DMS53 (cell line): ENCODE results near the gene ZNF644.
"Not testable (repeated sequence)": the region's sequence is repeated elsewhere in the genome, so short reads cannot be mapped to it uniquely, and the experiment has no call there.

Experiments
- DNase-seq: peaks from one replicate; lab custom pipeline; 2025; lab: John Stamatoyannopoulos, UW

Gene ZNF644

DNA sequence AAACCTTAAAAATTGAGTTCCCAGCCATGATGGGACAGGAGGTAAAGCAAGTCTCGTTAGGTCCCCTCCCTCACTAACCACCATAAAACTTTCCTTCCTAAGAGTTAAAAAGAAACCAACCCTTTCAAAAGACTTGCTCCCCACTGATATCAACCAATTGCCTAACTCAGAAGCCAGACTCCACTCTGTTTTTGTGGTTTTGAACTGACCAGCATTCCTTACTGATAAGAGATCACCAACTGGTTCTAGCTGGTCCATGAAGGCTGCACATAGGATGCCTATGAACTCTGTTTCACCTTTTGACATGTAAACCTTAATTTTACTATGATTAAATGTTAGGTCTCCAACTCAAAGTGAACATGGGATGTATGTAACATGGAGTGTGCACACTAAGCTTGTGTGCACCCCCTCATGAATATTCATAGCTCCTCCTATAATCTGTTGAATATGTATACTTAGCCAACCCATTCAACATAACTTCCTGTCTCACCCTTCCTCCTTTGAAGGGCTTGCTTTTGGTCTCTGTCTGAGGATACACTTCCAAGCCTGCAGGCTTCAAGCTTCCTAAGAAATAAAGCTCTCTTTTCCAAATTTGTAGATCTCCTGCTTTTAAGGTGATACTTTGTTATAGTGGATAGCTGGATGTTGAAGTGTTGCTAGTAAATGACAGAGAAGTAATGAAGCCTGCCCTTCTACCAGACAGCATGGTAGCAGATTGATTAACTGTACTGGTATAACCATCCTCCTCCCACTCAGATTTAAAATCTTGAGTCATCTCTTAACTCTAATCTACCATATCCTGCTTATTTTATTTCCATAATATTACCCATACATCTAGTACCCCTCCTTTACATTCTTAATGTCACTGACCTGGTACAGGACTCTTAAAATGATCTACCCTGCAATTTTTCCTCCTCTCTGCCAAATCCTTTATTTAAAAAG lies 95.6 kb downstream of the ZNF644 start:
- DNase-seq: peak; percentile 35

DNA sequence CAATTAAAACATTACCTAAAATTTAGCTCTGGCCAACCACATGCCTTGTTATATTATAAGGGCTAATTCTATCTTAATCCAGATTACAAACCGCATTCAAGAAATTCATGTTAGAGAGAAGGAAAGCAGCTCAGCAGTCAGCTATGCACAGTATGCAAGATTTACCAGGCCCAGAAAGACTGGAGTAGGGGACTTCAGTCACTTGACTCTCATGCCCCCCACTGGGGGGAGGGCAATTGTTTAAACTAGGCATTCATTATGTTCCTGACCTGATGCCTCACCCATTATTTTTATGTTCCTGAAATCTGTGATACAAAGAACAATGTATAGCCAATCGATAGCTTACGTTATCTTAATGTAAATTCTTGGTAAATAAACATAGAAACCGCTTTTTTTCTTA lies 96.9 kb downstream of the ZNF644 start:
- no peak for DNase-seq

DNA sequence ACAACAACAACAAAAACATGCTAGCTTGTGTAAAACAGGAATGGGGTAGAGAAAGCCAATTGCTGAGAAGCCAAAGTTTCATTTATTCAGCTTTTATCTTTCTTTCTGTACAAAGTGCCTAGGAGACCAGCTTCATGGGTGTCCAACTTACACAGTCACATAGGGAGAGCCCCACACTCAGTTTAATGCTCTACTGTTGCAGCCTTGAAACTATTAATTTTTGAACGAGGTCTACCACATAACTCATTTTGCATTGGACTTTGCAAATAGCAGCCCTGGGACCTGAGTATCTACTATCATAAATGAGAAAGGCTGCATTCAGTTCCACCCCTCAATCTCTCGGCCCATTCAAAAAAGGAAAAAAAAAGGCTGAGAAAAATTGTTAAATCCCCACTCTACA lies 98.8 kb downstream of the ZNF644 start:
- DNase-seq: no peak

DNA sequence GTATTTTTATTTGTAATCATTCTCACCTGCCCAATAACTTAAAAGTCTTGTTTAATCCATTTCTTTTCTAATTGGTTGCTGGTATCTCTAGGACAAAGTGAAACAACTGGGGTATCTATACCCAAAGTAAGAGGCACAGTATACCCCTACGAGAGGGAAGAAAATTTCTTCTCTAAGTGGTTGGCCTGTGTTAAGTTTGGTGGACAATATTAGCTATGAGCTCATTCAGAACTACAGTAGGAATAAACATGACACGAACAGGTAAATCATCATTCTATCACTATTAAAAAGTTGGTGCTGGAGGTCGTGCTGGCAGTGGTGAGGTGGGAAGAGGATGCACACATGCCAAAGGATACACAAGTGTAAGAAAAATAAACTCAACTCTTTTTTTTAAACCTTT lies 99.6 kb downstream of the ZNF644 start:
- DNase-seq: no peak

DNA sequence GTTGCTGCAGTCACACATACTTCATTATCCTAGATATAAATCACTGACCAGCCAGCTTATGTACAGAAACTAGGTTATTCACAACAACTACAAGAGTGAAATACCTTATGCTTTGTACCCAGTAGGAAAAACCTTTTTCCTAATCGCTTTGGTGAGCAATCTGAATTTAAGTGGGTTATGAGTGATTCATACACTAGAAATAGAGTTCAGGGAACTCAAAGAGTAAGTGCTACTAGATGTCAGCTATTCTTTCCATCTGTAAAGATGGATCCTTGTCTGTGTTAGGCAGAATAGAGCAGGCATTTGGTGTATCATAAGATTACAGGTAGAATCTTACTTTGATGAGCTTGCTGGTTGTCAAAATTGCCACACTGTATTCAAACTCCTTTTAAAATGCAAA lies 101.9 kb downstream of the ZNF644 start:
- no peak for DNase-seq

DNA sequence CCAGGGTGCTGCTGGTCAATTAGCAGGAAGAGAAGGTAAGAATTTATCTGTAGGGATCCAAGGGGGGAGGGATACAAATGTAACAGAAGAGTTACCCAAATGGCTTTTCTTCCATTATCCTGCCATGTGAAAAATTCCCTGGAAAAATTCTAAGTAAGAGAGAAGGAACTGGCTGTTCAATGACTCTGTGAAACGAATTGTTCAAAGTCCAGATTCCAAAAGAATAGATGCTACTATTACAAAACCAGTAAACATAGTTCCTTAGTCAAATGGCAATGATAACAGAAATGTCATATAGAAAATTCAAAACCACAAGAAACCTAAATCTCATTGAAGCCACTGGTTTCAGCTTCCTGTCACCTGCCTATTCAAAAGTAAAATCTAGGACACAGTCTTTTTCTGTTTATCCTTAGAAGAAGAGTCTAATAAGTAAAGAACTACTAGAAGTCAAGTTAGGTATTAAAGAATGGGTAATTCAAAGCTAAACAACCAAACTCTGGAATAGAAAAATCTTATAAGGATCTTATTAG lies 102.6 kb downstream of the ZNF644 start:
- DNase-seq: no peak

DNA sequence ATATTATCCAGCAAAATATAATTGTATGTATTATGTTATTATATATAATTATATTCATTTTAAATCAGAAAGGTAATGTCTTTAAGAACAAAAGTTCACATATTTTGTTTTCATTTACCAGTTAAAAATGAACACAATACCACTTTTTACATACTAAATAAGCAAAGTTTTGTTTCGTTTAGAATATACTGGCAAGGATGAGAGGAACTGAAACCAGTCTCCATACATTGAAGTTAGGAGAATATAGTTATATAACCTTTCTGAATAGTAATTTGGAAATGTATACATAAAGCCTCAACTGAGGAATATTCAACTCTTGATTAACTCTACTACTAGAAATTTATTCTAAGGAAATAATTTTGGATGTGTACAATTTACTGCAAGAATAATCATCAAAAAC lies 110.5 kb downstream of the ZNF644 start:
- no peak for DNase-seq

DNA sequence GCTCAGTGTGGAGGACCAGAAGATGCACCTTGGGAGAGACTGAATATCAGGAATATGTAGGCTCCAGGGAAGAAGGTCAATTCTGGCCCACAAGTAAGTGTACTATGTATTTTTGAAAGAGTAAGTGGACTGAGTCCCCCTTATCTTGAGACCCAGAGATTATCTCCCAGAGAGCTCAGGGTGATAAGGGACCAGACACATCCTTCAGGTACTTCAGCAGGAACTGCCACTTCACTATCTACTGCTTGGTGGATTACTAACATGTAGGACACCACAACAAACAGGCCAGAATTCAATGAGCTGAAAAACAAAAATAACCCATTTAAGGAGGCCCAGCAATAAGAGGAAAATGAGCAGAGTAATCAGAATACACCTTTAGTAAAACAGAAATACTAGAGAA lies 119.2 kb downstream of the ZNF644 start:
- DNase-seq: no peak

DNA sequence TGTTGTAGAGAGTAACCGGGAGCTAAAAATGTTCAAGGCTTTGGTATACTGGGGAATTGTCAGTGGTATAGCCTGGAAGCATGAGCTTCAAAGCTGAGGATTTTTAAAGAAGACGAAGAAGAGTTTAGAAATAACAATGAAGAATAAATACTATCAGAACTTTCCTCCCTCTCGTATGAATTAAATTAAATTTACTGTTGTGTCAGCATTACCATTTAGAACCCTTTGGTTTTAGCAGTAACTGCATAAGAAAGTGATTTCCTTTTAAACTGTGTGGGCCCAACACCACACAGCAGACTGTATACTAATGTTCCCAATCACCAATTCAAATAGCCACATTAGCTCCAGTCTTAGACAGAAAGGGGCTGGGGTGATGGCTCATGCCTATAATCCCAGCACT lies 122.6 kb downstream of the ZNF644 start:
- no peak for DNase-seq

DNA sequence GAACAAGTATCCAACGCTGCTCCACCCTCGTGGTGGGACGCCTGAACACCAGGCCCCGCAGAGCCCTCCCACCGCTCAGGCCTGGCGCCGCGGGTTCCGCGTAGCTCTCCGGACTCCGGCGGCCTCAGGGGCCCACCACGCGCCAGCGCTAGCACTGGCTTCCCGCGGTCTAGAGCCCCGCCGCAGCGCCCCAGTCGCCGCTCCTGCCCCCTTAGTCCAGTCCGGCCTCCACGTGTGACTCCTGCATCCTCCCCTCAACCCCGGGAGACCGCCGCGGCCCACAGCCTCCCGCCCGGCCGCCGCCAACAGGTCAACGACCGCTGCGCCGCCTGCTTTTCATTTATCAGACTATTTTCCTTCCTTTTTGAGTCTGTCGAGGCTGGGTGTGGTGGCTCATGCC lies 128.2 kb downstream of the ZNF644 start:
- DNase-seq: not testable (repeated sequence)

DNA sequence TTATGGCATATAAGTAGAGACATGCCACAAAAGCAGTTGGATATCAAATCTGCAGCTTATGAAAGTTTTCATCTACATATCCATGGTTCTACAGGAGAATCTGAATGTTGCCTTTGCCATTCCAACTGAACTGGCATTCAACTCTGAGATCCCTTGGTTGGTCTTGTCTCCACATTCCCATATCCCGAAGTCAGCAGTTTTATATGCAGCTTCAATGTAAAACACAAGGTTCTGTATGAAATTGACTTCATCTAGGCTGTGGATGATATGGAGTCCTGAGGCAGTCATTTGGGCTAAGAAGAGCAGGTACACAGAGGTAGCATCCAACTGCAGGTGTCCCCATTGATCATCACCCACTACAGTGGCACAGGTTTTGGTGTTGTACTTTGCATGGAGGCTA lies 129.0 kb downstream of the ZNF644 start:
- not testable (repeated sequence) for DNase-seq

DNA sequence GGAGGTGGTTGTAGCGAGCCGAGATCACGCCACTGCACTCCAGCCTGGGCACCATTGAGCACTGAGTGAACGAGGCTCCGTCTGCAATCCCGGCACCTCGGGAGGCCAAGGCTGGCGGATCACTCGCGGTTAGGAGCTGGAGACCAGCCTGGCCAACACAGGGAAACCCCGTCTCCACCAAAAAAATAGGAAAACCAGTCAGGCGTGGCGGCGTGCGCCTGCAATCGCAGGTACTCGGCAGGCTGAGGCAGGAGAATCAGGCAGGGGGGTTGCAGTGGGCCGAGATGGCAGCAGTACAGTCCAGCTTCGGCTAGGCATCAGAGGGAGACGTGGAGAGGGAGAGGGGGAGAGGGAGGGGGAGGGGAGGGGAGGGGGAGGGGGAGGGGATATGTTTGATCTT lies 129.6 kb downstream of the ZNF644 start:
- not testable (repeated sequence) for DNase-seq

DNA sequence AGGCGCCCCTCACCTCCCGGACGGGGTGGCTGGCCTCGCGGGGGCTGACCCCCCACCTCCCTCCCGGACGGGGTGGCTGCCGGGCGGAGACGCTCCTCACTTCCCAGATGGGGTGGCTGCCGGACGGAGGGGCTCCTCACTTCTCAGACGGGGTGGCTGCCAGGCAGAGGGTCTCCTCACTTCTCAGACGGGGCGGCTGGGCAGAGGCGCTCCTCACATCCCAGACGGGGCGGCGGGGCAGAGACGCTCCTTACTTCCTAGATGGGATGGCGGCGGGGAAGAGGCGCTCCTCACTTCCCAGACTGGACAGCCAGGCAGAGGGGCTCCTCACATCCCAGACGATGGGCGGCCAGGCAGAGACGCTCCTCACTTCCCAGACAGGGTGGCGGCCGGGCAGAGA lies 130.1 kb downstream of the ZNF644 start:
- DNase-seq: not testable (repeated sequence)

DNA sequence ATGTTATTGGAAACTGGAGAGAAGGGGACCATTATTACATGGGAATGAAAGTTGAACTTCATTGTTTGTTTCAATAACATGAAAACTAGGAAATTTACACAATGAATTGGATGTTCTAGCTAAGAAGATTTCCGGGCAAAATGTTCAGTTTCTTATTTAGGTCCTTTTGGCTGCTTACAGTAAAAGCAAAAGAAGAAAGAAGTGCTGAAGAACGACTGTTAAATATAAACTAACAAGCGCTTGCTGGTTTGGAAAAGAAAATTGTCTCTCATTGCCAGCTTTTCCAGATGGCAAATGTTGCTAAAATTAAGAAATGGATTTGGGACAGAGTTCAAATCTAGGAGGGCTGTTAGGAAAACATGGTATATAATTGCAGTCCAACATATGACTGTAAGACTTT lies 139.6 kb downstream of the ZNF644 start:
- no peak for DNase-seq

DNA sequence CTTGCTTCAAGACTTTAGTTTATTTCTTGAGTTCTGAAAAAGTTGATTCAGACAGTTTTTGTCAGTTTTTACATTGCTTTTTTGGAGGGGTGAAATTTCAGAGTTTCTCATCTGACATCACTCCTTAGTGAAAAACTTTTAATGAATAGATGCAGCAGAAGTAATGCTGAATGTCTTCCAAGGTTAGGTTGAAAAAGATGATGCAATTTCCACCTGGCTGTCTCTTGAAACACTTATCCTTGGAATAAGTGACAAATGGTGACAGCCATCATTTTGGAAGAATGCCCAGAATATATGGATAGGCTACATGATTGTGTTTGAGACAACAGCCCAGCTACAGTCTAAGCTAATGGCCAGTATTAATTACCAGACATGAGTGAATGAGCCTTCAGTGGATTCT lies 140.8 kb downstream of the ZNF644 start:
- peak; percentile 26 for DNase-seq

DNA sequence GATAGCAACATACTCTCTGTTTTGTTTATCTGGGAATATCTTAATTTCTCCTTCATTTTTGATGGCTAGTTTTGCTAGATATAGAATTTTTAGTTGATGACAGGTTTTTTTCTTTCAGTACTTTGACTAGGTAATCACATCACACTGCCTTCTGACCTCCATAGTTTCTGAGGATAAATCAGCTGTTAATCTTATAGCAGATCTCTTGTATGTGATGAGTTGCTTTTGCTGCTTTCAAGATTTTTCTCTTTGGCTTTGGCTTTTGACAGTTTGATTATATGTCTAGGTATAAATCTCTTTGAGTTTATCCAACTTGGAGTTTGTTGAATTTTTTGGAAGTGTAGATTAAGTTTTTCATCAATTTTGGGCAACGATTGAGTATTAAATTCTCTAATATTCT lies 142.6 kb downstream of the ZNF644 start:
- DNase-seq: peak; percentile 73

DNA sequence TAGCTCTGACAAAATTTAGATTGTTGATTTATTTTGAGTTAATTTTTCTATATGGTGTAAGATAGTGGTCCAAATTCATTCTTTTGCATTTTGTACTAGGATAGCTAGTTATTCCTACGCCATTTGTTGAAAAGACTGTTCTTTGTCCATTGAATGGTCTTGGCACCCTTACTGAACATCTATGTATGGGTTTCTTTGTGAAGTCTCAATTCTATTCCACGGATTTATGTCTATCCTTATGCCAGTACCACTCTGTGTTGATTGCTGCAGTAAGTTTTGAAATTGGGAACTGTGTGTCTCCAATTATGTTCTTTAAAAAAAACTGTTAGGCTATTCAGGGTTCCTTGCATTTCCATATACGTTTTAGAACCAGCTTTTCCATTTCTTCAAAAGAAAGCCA lies 145.7 kb downstream of the ZNF644 start:
- DNase-seq: no peak
